Right lobe of liver (tissue), 4 donors: ENCODE measurements around the gene ADAMTS14.
"Not testable (repeated sequence)": the region's sequence is repeated elsewhere in the genome, so short reads cannot be mapped to it uniquely, and the experiment has no call there.

Source experiments
- CTCF ChIP-seq, 4 donors: fragments of 200-600 bp in 3 of 4; fragments of 450-650 bp in 1 of 4; IDR thresholded peaks; one replicate each; pipeline versions ENCODE4 v1.5.1 to v1.8.0; 2016 to 2022; ENCODE audit warnings: antibody characterized with exemption in 4 of 4, mild to moderate bottlenecking in 2 of 4
- POLR2A ChIP-seq: fragments of 450-650 bp; IDR thresholded peaks from one replicate; pipeline ENCODE4 v1.6.1; 2017; ENCODE audit warnings: antibody characterized with exemption, mild to moderate bottlenecking
- donor health status: DM: no; HTN: no; CAD: no.
- donor health status: DM: no; HTN: no; CAD: no.
- donor health status: DM: no; HTN: yes; CAD: no.

- TF ChIP-seq CTCF (IDR thresholded peaks at IDR 0.05); POLR2A: not testable (repeated sequence)
These were observed 32.5 kb upstream of the ADAMTS14 start for GRCh38 chr10:70639640-70640383.
